Measurements from ENCODE around the gene CCDC63.
"Not testable (repeated sequence)": the region's sequence is repeated elsewhere in the genome, so short reads cannot be mapped to it uniquely, and the experiment has no call there.

CCDC63 gene

GRCh38 chr12:110844131-110844530, 2.7 kb upstream of the CCDC63 start:
- Histone ChIP-seq H3K27ac (ENCODE audit: low read depth, low read length) (no peak overlapping the region), H3K27me3 (ENCODE audit: insufficient read depth, low read length) (no peaks in the 10 kb centered on the region), H3K9ac (ENCODE audit: low read depth, low read length) (no peak overlapping the region), H3K4me1 (ENCODE audit: insufficient read depth, low read length) (peaks cover 2% of the 10 kb centered on the region; the same call in 1 of the 2 replicates), H3K36me3 (ENCODE audit: insufficient read depth, low read length) (no peaks in the 10 kb centered on the region), H3K9me3 (ENCODE audit: insufficient read depth, low read depth, low read length) (no peaks in the 10 kb centered on the region), H3K4me3 (ENCODE audit: low read length) (no peak overlapping the region)
- WGBS: 84% methylated on average over 3 of the region's 3 CpGs

GRCh38 chr12:110844551-110845338, 2.0 kb upstream of the CCDC63 start:
- WGBS: 83% methylated on average over 15 of the region's 15 CpGs

GRCh38 chr12:110845339-110845682, 1.5 kb upstream of the CCDC63 start:
- no peak overlapping the region for H3K4me3 ChIP-seq (ENCODE audit: low read length)
- 97% methylated on average over 4 of the region's 4 CpGs for WGBS
- H3K27ac ChIP-seq (ENCODE audit: low read depth, low read length): no peak overlapping the region
- no peak overlapping the region for H3K9ac ChIP-seq (ENCODE audit: low read depth, low read length)
- H3K9me3 ChIP-seq (ENCODE audit: insufficient read depth, low read depth, low read length): no peaks in the 10 kb centered on the region
- no peaks in the 10 kb centered on the region for H3K36me3 ChIP-seq (ENCODE audit: insufficient read depth, low read length)
- H3K4me1 ChIP-seq (ENCODE audit: insufficient read depth, low read length): peaks cover 2% of the 10 kb centered on the region; the same call in 1 of the 2 replicates
- H3K27me3 ChIP-seq (ENCODE audit: insufficient read depth, low read length): no peaks in the 10 kb centered on the region

More at GRCh38 chr12:110844551-110845338, 2.0 kb upstream of the CCDC63 start:
- Histone ChIP-seq H3K36me3 (ENCODE audit: insufficient read depth, low read length) (no peaks in the 10 kb centered on the region), H3K27me3 (ENCODE audit: insufficient read depth, low read length) (no peaks in the 10 kb centered on the region), H3K9me3 (ENCODE audit: insufficient read depth, low read depth, low read length) (no peaks in the 10 kb centered on the region), H3K4me1 (ENCODE audit: insufficient read depth, low read length) (peaks cover 2% of the 10 kb centered on the region; the same call in 1 of the 2 replicates), H3K4me3 (ENCODE audit: low read length) (no peak overlapping the region), H3K9ac (ENCODE audit: low read depth, low read length) (no peak overlapping the region), H3K27ac (ENCODE audit: low read depth, low read length) (no peak overlapping the region)

GRCh38 chr12:110848314-110848923, 1.6 kb downstream of the CCDC63 start:
- H3K27ac ChIP-seq (ENCODE audit: low read depth, low read length): no peak overlapping the region
- H3K4me1 ChIP-seq (ENCODE audit: insufficient read depth, low read length): peaks cover 2% of the 10 kb centered on the region; the same call in 1 of the 2 replicates
- no peak overlapping the region for H3K4me3 ChIP-seq (ENCODE audit: low read length)
- 83% methylated on average over 6 of the region's 6 CpGs for WGBS
- H3K9me3 ChIP-seq (ENCODE audit: insufficient read depth, low read depth, low read length): no peaks in the 10 kb centered on the region
- H3K27me3 ChIP-seq (ENCODE audit: insufficient read depth, low read length): no peaks in the 10 kb centered on the region
- H3K9ac ChIP-seq (ENCODE audit: low read depth, low read length): no peak overlapping the region
- H3K36me3 ChIP-seq (ENCODE audit: insufficient read depth, low read length): no peaks in the 10 kb centered on the region

- H3K27me3 ChIP-seq (ENCODE audit: insufficient read depth, low read length): no peaks in the 10 kb centered on the region
- peaks cover 2% of the 10 kb centered on the region; the same call in 1 of the 2 replicates for H3K4me1 ChIP-seq (ENCODE audit: insufficient read depth, low read length)
- 95% methylated on average over 4 of the region's 4 CpGs for WGBS
- no peak overlapping the region for H3K27ac ChIP-seq (ENCODE audit: low read depth, low read length)
- no peak overlapping the region for H3K9ac ChIP-seq (ENCODE audit: low read depth, low read length)
- H3K36me3 ChIP-seq (ENCODE audit: insufficient read depth, low read length): no peaks in the 10 kb centered on the region
- no peaks in the 10 kb centered on the region for H3K9me3 ChIP-seq (ENCODE audit: insufficient read depth, low read depth, low read length)
- no peak overlapping the region for H3K4me3 ChIP-seq (ENCODE audit: low read length)
These were observed 2.4 kb downstream of the CCDC63 start for GRCh38 chr12:110849221-110849620.

- WGBS: 95% methylated on average over 5 of the region's 5 CpGs
- H3K27me3 ChIP-seq (ENCODE audit: insufficient read depth, low read length): no peaks in the 10 kb centered on the region
These were observed 3.1 kb downstream of the CCDC63 start for GRCh38 chr12:110849748-110850403.

GRCh38 chr12:110850762-110851161, 4.0 kb downstream of the CCDC63 start:
- Histone ChIP-seq H3K36me3 (ENCODE audit: insufficient read depth, low read length) (no peaks in the 10 kb centered on the region), H3K4me1 (ENCODE audit: insufficient read depth, low read length) (peaks cover 2% of the 10 kb centered on the region; the same call in 1 of the 2 replicates), H3K9me3 (ENCODE audit: insufficient read depth, low read depth, low read length) (no peaks in the 10 kb centered on the region), H3K9ac (ENCODE audit: low read depth, low read length) (no peak overlapping the region), H3K27me3 (ENCODE audit: insufficient read depth, low read length) (no peaks in the 10 kb centered on the region), H3K4me3 (ENCODE audit: low read length) (no peak overlapping the region), H3K27ac (ENCODE audit: low read depth, low read length) (no peak overlapping the region)
- 81% methylated on average over 5 of the region's 5 CpGs for WGBS

More at GRCh38 chr12:110849748-110850403, 3.1 kb downstream of the CCDC63 start:
- peaks cover 2% of the 10 kb centered on the region; the same call in 1 of the 2 replicates for H3K4me1 ChIP-seq (ENCODE audit: insufficient read depth, low read length)
- H3K27ac ChIP-seq (ENCODE audit: low read depth, low read length): no peak overlapping the region
- no peaks in the 10 kb centered on the region for H3K9me3 ChIP-seq (ENCODE audit: insufficient read depth, low read depth, low read length)
- H3K36me3 ChIP-seq (ENCODE audit: insufficient read depth, low read length): no peaks in the 10 kb centered on the region
- H3K4me3 ChIP-seq (ENCODE audit: low read length): no peak overlapping the region
- H3K9ac ChIP-seq (ENCODE audit: low read depth, low read length): no peak overlapping the region

- no peak overlapping the region for H3K27ac ChIP-seq (ENCODE audit: low read depth, low read length)
- no peaks in the 10 kb centered on the region for H3K9me3 ChIP-seq (ENCODE audit: insufficient read depth, low read depth, low read length)
- no peak overlapping the region for H3K9ac ChIP-seq (ENCODE audit: low read depth, low read length)
- WGBS: 87% methylated on average over 4 of the region's 4 CpGs
- peaks cover 7% of the 10 kb centered on the region; the same call in 1 of the 2 replicates for H3K4me1 ChIP-seq (ENCODE audit: insufficient read depth, low read length)
- H3K27me3 ChIP-seq (ENCODE audit: insufficient read depth, low read length): no peaks in the 10 kb centered on the region
- no peak overlapping the region for H3K4me3 ChIP-seq (ENCODE audit: low read length)
- H3K36me3 ChIP-seq (ENCODE audit: insufficient read depth, low read length): no peaks in the 10 kb centered on the region
These were observed 7.0 kb downstream of the CCDC63 start for GRCh38 chr12:110853836-110854235.

- WGBS: 86% methylated on average over 4 of the region's 4 CpGs
- H3K9me3 ChIP-seq (ENCODE audit: insufficient read depth, low read depth, low read length): no peaks in the 10 kb centered on the region
- no peak overlapping the region for H3K9ac ChIP-seq (ENCODE audit: low read depth, low read length)
- H3K36me3 ChIP-seq (ENCODE audit: insufficient read depth, low read length): no peaks in the 10 kb centered on the region
- no peak overlapping the region for H3K27ac ChIP-seq (ENCODE audit: low read depth, low read length)
- H3K4me1 ChIP-seq (ENCODE audit: insufficient read depth, low read length): peaks cover 7% of the 10 kb centered on the region; the same call in 1 of the 2 replicates
- no peaks in the 10 kb centered on the region for H3K27me3 ChIP-seq (ENCODE audit: insufficient read depth, low read length)
- no peak overlapping the region for H3K4me3 ChIP-seq (ENCODE audit: low read length)
These were observed 9.8 kb downstream of the CCDC63 start for GRCh38 chr12:110856542-110856941.

- H3K9ac ChIP-seq (ENCODE audit: low read depth, low read length): no peak overlapping the region
- peaks cover 12% of the 10 kb centered on the region; the same call in 1 of the 2 replicates for H3K4me1 ChIP-seq (ENCODE audit: insufficient read depth, low read length)
- no peak overlapping the region for H3K4me3 ChIP-seq (ENCODE audit: low read length)
- H3K27ac ChIP-seq (ENCODE audit: low read depth, low read length): no peak overlapping the region
- WGBS: 59% methylated on average over 5 of the region's 5 CpGs
- H3K27me3 ChIP-seq (ENCODE audit: insufficient read depth, low read length): no peaks in the 10 kb centered on the region
- H3K36me3 ChIP-seq (ENCODE audit: insufficient read depth, low read length): no peaks in the 10 kb centered on the region
- H3K9me3 ChIP-seq (ENCODE audit: insufficient read depth, low read depth, low read length): no peaks in the 10 kb centered on the region
These were observed 10.7 kb downstream of the CCDC63 start for GRCh38 chr12:110857528-110857927.

GRCh38 chr12:110857954-110858353, 11.2 kb downstream of the CCDC63 start:
- H3K27me3 ChIP-seq (ENCODE audit: insufficient read depth, low read length): not testable (repeated sequence)

More at GRCh38 chr12:110857954-110858353, 11.2 kb downstream of the CCDC63 start:
- not testable (repeated sequence) for H3K36me3 ChIP-seq (ENCODE audit: insufficient read depth, low read length); H3K9me3 ChIP-seq (ENCODE audit: insufficient read depth, low read depth, low read length); H3K4me3 ChIP-seq (ENCODE audit: low read length); H3K27ac ChIP-seq (ENCODE audit: low read depth, low read length); H3K9ac ChIP-seq (ENCODE audit: low read depth, low read length)
- 96% methylated on average over 4 of the region's 4 CpGs for WGBS
- peaks cover 12% of the 10 kb centered on the region; the same call in 1 of the 2 replicates for H3K4me1 ChIP-seq (ENCODE audit: insufficient read depth, low read length)

Data from HUES64 (cell line).